Natural killer cell (primary cell): Measurements from ENCODE around the gene IKZF4. TPM values are rescaled to one million over a fixed set of nuclear protein-coding genes. Genes with fewer than 3 reads are reported as not detected.
"Not testable (repeated sequence)": the region's sequence is repeated elsewhere in the genome, so short reads cannot be mapped to it uniquely, and the experiment has no call there.

Source experiments
- ATAC-seq, 3 donors: fragments of 150-1000 bp in 2 of 3; fragments of 200-7000 bp in 1 of 3; cut with Tn5 transposase; 1 replicate in 1 of 3; 2 replicates in 2 of 3; pipeline ENCODE4 v1.10.0; 2021; ENCODE audit warnings: mild to moderate bottlenecking in 2 of 3, moderate library complexity in 2 of 3
- DNase-seq, 2 donors: peaks; one replicate each; pipeline versions ENCODE4 v3.0.0 to v3.0.0-alpha.2; 2013 to 2021; ENCODE audit warnings: mixed read lengths in 1 of 2
- H3K27ac ChIP-seq: one replicate; pipeline ENCODE4 v1.5.1; 2013; ENCODE audit warnings: mild to moderate bottlenecking, low read length
- H3K27me3 ChIP-seq: one replicate; pipeline ENCODE4 v1.6.1; 2013; ENCODE audit warnings: low read length; ENCODE audit not compliant: control insufficient read depth, insufficient read depth
- H3K36me3 ChIP-seq: one replicate; pipeline ENCODE4 v1.6.1; 2013; ENCODE audit warnings: low read length; ENCODE audit not compliant: control insufficient read depth, insufficient read depth
- H3K4me1 ChIP-seq: one replicate; pipeline ENCODE4 v1.6.1; 2013; ENCODE audit warnings: low read length; ENCODE audit not compliant: control insufficient read depth, insufficient read depth
- H3K4me3 ChIP-seq: one replicate; pipeline ENCODE4 v1.5.1; 2013; ENCODE audit warnings: low read length
- H3K9me3 ChIP-seq: one replicate; pipeline ENCODE4 v1.6.1; 2013; ENCODE audit warnings: low read length; ENCODE audit not compliant: control insufficient read depth, insufficient read depth
- H3K27ac Mint-ChIP-seq, 2 donors: one replicate each; pipeline ENCODE4 v1.8.0; 2022; ENCODE audit warnings: mild to moderate bottlenecking in 2 of 2, mixed read lengths in 2 of 2, moderate library complexity in 1 of 2
- H3K27me3 Mint-ChIP-seq, 2 donors: one replicate each; pipeline ENCODE4 v1.8.0; 2022; ENCODE audit warnings: low read depth in 2 of 2, mixed read lengths in 2 of 2
- H3K36me3 Mint-ChIP-seq: one replicate; pipeline ENCODE4 v1.8.0; 2022; ENCODE audit warnings: mixed read lengths
- H3K4me1 Mint-ChIP-seq, 2 donors: one replicate each; pipeline ENCODE4 v1.8.0; 2022; ENCODE audit warnings: mixed read lengths in 2 of 2
- H3K4me3 Mint-ChIP-seq: one replicate; pipeline ENCODE4 v1.8.0; 2022; ENCODE audit warnings: mild to moderate bottlenecking, moderate library complexity, mixed read lengths
- H3K9me3 Mint-ChIP-seq, 2 donors: one replicate each; pipeline ENCODE4 v1.8.0; 2022; ENCODE audit warnings: mixed read lengths in 2 of 2
- CTCF ChIP-seq: fragments of 200-600 bp; IDR thresholded peaks from one replicate; pipeline ENCODE4 v1.8.0; 2022; ENCODE audit warnings: antibody characterized with exemption
- WGBS: methylation state at CpG from one replicate; pipeline ENCODE4 v1.1.7; 2013; ENCODE audit warnings: missing lambda C conversion rate; ENCODE audit not compliant: insufficient coverage; 5-methylcytosine and 5-hydroxymethylcytosine counted together
- intact Hi-C: fragments of 100-400 bp; cut with micrococcal nuclease; formaldehyde crosslinking; loops from one replicate; pipeline ENCODE4 v1.14.2; 2022
- total RNA-seq, 4 donors: library from RNA; stranded (reverse); fragments of 120-200 nt in 1 of 4; gene quantifications; one replicate each; pipeline versions ENCODE4 v1.2.3 to v1.2.4, GENCODE V29; 2013 to 2022

Gene IKZF4
- total RNA-seq, 3 donors from 2014 or later (not counting 1 experiment from before 2014, with no cell fraction given) = 4.4 to 5.5 (median 5.5) TPM

DNA sequence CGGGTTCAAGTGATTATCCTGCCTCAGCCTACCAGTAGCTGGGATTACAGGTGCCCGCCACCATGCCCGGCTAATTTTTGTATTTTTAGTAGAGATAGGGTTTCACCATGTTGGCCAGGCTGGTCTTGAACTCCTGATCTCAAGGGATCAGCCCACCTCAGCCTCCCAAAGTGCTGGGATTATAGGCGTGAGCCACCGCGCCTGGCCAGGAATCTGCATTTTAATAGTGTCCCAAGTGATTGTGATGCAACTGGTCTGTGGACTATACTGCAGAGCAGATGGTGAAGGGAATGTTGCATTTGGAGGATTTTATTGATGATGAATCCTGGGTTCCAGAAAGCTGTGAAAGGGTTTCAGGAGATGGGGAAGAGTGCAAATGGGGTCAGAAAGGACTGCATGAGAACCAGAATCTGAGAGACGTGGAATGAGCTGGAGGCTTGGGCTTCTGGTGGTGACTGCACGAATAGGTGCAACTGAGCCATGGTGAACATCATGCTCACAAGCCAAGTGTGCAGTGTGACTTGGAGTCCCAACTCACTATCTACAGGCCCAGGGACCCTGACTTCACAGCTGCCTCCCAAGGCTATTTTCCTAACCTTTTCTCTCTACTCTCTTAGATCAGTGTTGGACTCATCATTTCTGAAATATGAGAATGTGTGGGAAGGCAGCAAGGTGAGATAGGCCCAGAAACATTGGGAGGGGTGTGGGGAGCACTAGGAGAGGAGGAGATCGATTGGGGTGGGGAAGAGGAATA, 25.4 kb downstream of the IKZF4 start:
- no peaks in the 10 kb centered on the region for H3K9me3 ChIP-seq
- Mint-ChIP-seq H3K4me3 (no peak overlapping the region), H3K27ac (peak overlapping the region; percentile 29 to 81), H3K27me3 (no peaks in the 10 kb centered on the region), H3K4me1 (peaks cover 16 to 23% of the 10 kb centered on the region in 2 donors), H3K36me3 (no peaks in the 10 kb centered on the region), H3K9me3 (no peaks in the 10 kb centered on the region)
- TF ChIP-seq CTCF = no peak
- no peak overlapping the region for H3K27ac ChIP-seq
- DNase-seq (no peak), ATAC-seq (no peak)
- H3K27me3 ChIP-seq = no peaks in the 10 kb centered on the region
- 97% methylated on average over 8 of the region's 9 CpGs for WGBS
- peaks cover 23% of the 10 kb centered on the region for H3K36me3 ChIP-seq
- H3K4me1 ChIP-seq = peaks cover 12% of the 10 kb centered on the region
- intact Hi-C loops = loop anchor here (10.0 kb wide), 3 partner anchors 109 to 179 kb away; partner anchors contain the start of genes MYL6, MYL6B, NABP2 and RNF41
- H3K4me3 ChIP-seq = no peak overlapping the region

DNA sequence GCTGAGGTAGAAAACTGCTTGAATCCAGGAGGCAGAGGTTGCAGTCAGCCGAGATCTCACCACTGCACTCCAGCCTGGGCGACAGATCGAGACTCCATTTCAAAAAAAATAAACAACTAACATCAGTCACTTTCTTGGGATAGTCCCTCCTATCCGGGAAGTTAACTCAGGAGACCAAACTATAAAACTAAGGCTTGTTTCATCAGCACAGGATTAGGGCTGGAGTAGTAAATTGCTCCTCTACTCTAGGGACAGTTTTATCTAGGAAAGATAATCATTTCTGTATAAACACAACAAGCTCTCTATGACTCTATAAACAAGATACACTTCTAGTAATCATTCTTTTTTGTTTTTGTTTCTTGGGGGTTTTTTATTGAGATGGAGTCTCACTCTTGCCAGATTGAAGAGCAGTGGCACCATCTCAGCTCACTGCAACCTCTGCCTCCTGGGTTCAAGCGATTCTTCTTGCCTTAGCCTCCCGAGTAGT, 32.6 kb downstream of the IKZF4 start:
- WGBS = 92% methylated on average over 5 of the region's 6 CpGs
- no peak overlapping the region for H3K4me3 Mint-ChIP-seq

DNA sequence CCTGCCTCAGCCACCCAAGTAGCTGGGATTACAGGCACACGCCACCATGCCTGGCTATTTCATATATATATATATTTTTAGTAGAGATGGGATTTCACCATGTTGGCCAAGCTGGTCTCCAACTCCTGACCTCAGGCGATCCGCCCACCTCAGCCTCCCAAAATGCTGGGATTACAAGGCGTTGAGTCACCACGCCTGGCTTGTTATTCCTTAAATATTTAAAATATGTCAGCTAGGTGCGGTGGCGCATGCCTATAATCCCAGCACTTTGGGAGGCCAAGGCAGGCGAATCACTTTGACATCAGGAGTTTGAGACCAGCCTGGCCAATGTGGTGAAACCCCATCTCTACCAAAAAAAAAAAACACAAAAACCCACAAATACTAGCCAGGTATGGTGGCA, 39.1 kb downstream of the IKZF4 start:
- H3K4me3 Mint-ChIP-seq, intact Hi-C loops, H3K27ac Mint-ChIP-seq, H3K9me3 ChIP-seq, H3K27me3 ChIP-seq, H3K36me3 Mint-ChIP-seq, H3K9me3 Mint-ChIP-seq, H3K4me3 ChIP-seq, H3K27me3 Mint-ChIP-seq, H3K4me1 Mint-ChIP-seq, ATAC-seq, DNase-seq, H3K4me1 ChIP-seq, H3K36me3 ChIP-seq, H3K27ac ChIP-seq: not testable (repeated sequence)
- 100% methylated on average over 7 of the region's 8 CpGs for WGBS

More for the DNA sequence above, 32.6 kb downstream of the IKZF4 start:
- Histone ChIP-seq H3K4me1 (no peaks in the 10 kb centered on the region), H3K9me3 (no peaks in the 10 kb centered on the region), H3K4me3 (no peak overlapping the region), H3K36me3 (no peaks in the 10 kb centered on the region), H3K27me3 (no peaks in the 10 kb centered on the region), H3K27ac (no peak overlapping the region)
- TF ChIP-seq CTCF = no peak
- no peaks in the 10 kb centered on the region for H3K27me3 Mint-ChIP-seq
- DNase-seq (no peak), ATAC-seq (no peak)
- H3K9me3 Mint-ChIP-seq = no peaks in the 10 kb centered on the region
- intact Hi-C loops = no loop called here
- H3K36me3 Mint-ChIP-seq = no peaks in the 10 kb centered on the region
- H3K4me1 Mint-ChIP-seq = peaks cover 6 to 8% of the 10 kb centered on the region in 2 donors
- H3K27ac Mint-ChIP-seq = no peak overlapping the region

GRCh38 chr12:56061982-56062381, 41.1 kb downstream of the IKZF4 start:
- no peaks in the 10 kb centered on the region for H3K36me3 Mint-ChIP-seq
- intact Hi-C loops = no loop called here
- no peak overlapping the region for H3K4me3 Mint-ChIP-seq
- no peaks in the 10 kb centered on the region for H3K9me3 ChIP-seq
- H3K27ac Mint-ChIP-seq = no peak overlapping the region
- H3K27me3 ChIP-seq = no peaks in the 10 kb centered on the region
- H3K4me1 ChIP-seq = no peaks in the 10 kb centered on the region
- DNase-seq (no peak), ATAC-seq (no peak)
- H3K27me3 Mint-ChIP-seq = peaks cover 0 to 5% of the 10 kb centered on the region in 2 donors
- no peaks in the 10 kb centered on the region for H3K4me1 Mint-ChIP-seq
- H3K4me3 ChIP-seq = no peak overlapping the region
- no peaks in the 10 kb centered on the region for H3K36me3 ChIP-seq
- 85% methylated on average over 5 of the region's 5 CpGs for WGBS
- no peak overlapping the region for H3K27ac ChIP-seq
- TF ChIP-seq CTCF = no peak
- no peaks in the 10 kb centered on the region for H3K9me3 Mint-ChIP-seq
